HL-60/S4 (cell line): ENCODE results near the gene ARL15.

ENCODE experiments used
- in situ Hi-C: fragments of 300-500 bp; cut with MboI; formaldehyde crosslinking; loops from 2 replicates; pipeline ENCODE4 v1.14.3; 2022; ENCODE audit warnings: low sequenced_read_pairs

Gene ARL15

GRCh38 chr5:54109626-54110330 lies 200.6 kb downstream of the ARL15 start:
- in situ Hi-C loops: no loop called here

GRCh38 chr5:54108136-54108535 lies 202.2 kb downstream of the ARL15 start:
- in situ Hi-C loops: no loop called here

GRCh38 chr5:54103871-54104270 lies 206.5 kb downstream of the ARL15 start:
- in situ Hi-C loops: no loop called here

GRCh38 chr5:54098267-54098666 lies 212.1 kb downstream of the ARL15 start:
- in situ Hi-C loops: no loop called here

GRCh38 chr5:54095969-54096368 lies 214.4 kb downstream of the ARL15 start:
- in situ Hi-C loops: no loop called here

GRCh38 chr5:54094706-54095105 lies 215.7 kb downstream of the ARL15 start:
- in situ Hi-C loops: no loop called here

GRCh38 chr5:54093861-54094260 lies 216.5 kb downstream of the ARL15 start:
- in situ Hi-C loops: no loop called here

- in situ Hi-C loops: no loop called here
Observed at GRCh38 chr5:54093081-54093492, 217.3 kb downstream of the ARL15 start.

GRCh38 chr5:54091307-54092130 lies 218.9 kb downstream of the ARL15 start:
- in situ Hi-C loops: no loop called here

GRCh38 chr5:54090495-54091120 lies 219.8 kb downstream of the ARL15 start:
- in situ Hi-C loops: no loop called here

GRCh38 chr5:54088081-54088480 lies 222.3 kb downstream of the ARL15 start:
- in situ Hi-C loops: no loop called here

- in situ Hi-C loops: no loop called here
Observed at GRCh38 chr5:54087436-54087835, 222.9 kb downstream of the ARL15 start.

GRCh38 chr5:54086191-54086590 lies 224.2 kb downstream of the ARL15 start:
- in situ Hi-C loops: no loop called here

GRCh38 chr5:54084696-54085095 lies 225.7 kb downstream of the ARL15 start:
- in situ Hi-C loops: no loop called here

GRCh38 chr5:54083851-54084250 lies 226.5 kb downstream of the ARL15 start:
- in situ Hi-C loops: no loop called here

- in situ Hi-C loops: no loop called here
Observed at GRCh38 chr5:54083245-54083644, 227.1 kb downstream of the ARL15 start.

- in situ Hi-C loops: no loop called here
Observed at GRCh38 chr5:54081415-54081814, 229.0 kb downstream of the ARL15 start.

GRCh38 chr5:54080831-54081230 lies 229.5 kb downstream of the ARL15 start:
- in situ Hi-C loops: no loop called here

- in situ Hi-C loops: no loop called here
Observed at GRCh38 chr5:54073735-54074134, 236.6 kb downstream of the ARL15 start.

- in situ Hi-C loops: no loop called here
Observed at GRCh38 chr5:54073131-54073530, 237.2 kb downstream of the ARL15 start.

- in situ Hi-C loops: no loop called here
Observed at GRCh38 chr5:54066433-54066832, 243.9 kb downstream of the ARL15 start.

GRCh38 chr5:54063817-54064216 lies 246.6 kb downstream of the ARL15 start:
- in situ Hi-C loops: no loop called here
